GM19239 (cell line): Measurements from ENCODE around the gene HIPK2.
A peak's percentile ranks its signal among the peaks of the same experiment; 100 is the strongest.

ENCODE experiments used
- DNase-seq: peaks from one replicate; pipeline ENCODE4 v3.0.0; 2011; ENCODE audit warnings: low spot score; ENCODE audit not compliant: insufficient read length
- FAIRE-seq: peaks from 2 replicates; lab custom pipeline; 2011; peaks lifted over from hg19 to GRCh38; lab: Jason Lieb, UNC

Gene HIPK2

DNA sequence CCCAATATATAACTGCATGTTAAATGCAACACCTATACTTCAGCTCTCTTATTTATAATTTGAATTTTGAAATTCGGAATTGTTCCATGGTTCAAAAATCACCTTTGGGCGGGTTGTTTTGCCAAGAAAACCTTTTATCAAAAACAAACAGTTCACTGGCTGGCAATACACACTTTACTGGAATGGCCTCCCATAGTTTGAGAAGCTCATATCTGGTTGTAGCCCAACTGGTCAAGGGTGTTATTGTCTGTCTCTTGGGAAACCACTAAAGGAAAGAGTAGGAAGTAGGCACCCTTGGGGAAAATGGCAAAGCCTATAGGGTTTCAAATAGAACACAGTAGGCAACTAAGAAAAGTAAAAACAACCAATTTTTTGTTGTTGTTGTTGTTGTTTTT is 117.9 kb downstream of the HIPK2 start:
- FAIRE-seq: no peak
- DNase-seq: no peak

DNA sequence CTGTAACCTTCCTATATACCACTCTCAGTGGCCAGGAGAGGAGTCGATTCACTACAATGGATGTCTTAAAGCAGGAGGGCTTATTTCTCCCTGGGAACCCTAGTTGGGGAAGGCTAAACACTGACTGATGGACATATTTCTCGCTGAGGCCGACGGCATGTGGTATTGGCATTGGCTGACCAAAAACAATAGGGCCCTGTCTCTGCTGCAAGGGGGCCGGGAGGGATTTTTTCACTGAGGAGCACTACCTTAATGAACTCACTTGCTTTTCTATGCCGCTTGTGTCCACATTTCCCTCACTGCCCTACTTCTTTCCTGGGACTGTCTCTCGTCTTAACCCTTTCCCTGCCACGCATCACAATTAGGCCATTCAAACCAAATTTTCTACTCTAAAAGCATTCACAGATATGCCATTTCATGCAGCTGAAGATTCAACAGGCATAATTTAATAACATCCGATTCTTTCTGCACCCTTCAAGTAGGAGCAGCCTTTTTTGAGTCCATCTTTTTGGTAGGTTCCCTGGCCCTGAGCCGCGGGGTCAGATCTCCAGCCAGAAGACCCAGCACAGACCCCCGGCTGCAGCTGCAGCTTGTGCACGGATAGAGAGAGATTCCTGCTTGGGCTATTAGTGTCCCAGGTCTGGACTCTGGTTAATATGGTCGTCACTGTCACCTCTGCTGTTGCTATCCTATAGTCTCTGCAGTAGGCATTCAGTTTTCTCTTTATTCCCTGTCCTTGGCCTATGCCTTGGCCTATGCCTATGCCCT is 118.7 kb downstream of the HIPK2 start:
- FAIRE-seq: no peak

DNA sequence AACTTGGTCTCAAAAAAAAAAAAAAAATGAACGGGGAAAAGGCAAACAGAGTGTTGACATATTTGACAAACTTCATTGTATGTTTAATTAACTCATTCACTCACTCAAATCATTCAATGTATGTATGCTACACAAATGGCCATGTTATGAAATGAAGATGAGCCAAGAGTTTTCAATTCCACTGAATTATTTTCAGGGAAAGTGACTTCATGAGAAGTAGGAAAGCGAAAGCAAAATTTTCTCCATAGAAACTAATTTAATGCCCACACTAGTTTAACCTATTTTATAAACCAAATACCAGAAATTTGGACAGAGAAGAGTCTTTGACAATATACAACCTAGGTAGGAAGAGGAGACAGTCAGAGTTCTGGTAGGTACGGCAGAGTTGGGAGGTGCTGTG is 119.5 kb downstream of the HIPK2 start:
- DNase-seq: no peak
- no peak for FAIRE-seq

More for the DNA sequence above, 118.7 kb downstream of the HIPK2 start:
- no peak for DNase-seq

DNA sequence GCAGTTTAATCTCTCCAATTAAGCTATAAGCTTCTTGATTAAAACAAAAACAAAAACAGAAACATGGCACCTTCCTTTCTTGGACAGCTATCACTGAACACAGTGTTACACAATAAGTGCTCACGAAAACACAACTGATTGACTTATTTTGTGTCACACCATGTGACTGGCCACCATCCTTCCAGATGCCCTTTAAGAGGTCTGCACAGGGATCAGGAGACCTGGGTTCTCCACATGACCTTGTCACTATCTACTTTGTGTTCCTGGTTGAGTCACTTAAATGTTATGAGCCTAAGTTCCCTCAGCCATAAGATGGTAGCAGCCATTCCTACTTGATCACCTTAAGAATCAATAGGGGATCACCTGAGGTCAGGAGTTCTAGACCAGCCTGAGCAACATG is 120.1 kb downstream of the HIPK2 start:
- DNase-seq (no peak), FAIRE-seq (no peak)

DNA sequence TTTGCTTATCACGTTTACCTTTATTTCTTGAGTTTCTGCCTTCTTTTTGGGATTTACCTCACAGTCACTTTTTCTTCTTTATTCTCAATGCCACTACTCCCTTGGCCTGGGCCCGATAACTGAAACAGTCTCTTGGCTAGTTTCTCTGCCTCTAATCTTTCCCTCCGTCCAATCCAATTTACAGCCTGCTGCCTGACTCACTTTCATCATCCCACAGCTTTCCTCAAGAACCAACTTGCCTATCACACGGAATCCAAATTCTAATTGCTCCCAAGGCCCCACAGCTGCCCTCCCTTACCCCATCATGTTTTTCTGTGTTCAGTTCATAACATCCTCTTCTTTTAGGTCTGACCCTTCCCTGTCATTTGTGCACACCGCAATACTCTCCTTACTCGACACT is 121.4 kb downstream of the HIPK2 start:
- FAIRE-seq: no peak
- DNase-seq: no peak

DNA sequence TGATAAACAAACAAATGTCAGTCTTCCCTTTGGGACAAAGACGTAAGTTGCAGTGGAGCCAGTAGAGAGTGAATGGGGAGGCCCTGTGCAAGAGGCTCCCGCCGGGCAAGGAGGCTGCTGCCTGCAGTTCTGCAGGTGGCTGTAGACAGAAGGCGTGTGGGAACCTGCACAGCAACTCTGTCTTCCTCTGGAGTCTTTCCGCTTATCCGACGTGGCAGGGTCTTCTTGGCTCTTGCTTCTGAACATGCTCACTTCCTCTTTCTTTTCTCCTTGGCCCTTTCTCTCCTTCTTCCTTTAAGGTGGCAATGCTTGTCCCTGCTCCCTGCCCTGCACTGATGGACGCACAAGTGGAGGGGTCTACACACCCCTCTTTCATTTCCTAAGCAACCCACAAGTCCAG is 122.5 kb downstream of the HIPK2 start:
- DNase-seq (no peak), FAIRE-seq (no peak)

DNA sequence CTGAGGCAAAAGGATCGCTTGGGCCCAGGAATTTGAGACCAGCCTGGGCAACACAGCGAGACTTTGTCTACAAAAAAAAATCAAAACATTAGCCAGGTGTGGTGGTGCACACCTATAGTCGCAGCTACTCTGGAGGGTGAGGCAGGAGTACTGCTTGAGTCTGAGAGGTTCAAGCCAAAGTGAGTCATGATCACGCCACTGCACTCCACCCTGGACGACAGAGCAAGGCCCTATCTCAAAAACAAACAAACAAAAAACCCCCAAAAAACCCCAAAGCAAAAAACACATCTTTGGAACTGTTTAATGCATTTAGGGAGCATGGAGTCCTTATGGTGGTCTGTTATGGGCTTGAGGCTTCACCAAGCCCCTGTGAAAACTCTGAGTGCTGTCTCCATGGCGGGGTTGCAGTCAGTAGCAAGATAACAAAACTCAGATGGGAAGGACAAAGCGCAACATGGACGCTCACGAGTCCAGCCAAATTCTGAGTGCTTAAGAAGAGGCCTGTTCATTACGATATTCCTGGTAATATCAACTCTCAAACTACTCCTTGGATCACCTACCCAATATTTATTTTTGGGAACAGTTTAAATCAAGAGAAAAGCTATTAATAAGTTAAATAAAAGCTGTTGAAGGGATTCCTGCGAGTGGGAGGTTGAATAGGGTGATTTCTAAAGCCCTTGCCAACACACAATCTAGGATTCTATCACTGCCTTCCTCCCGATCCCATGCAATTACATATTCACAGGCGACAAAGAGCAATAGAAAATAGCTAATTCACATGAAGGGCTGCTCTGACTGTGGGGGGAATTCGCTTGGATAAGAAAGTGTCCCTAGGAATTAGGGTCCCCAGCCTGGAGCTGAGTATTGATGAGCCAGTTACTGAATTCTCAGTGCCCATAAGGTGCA is 123.3 kb downstream of the HIPK2 start:
- no peak for DNase-seq
- FAIRE-seq: no peak

DNA sequence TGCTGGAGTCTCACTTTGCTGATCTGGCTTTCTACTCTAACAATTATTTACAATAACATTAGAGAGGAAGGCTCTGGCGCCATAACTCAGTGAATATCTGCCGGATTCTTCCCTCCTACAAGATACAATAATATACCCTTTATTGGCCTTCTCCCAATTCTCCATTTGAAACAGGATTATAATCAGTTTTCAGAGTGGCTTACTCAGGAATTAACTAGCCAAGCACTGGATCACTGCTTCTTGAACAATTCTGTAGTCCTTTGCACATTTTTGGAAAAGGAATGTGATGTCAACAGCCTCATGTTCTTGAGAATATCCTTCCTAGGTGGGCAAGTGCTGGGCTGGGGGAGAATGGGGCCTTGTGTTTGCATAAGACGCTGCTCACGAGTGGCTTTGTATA is 125.9 kb downstream of the HIPK2 start:
- FAIRE-seq (no peak), DNase-seq (no peak)

DNA sequence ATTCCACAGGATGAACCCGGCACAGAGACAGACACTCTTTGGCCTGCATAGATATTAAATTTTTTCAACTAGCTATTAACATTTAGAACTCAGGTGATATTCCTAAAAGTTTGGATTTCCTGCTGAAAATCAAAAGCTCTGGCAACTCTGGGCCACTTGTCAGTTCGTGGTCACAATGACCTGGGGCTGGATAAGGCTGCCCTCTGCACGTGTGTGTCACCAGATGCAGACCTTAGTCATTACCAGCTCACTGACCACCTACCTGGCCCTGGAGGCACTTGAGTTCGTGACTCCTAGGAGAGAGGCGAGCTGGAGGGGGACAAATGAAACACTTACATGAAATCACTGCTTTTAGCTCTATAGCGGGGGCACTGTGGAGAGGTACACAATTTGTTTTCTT is 126.5 kb downstream of the HIPK2 start:
- no peak for DNase-seq

DNA sequence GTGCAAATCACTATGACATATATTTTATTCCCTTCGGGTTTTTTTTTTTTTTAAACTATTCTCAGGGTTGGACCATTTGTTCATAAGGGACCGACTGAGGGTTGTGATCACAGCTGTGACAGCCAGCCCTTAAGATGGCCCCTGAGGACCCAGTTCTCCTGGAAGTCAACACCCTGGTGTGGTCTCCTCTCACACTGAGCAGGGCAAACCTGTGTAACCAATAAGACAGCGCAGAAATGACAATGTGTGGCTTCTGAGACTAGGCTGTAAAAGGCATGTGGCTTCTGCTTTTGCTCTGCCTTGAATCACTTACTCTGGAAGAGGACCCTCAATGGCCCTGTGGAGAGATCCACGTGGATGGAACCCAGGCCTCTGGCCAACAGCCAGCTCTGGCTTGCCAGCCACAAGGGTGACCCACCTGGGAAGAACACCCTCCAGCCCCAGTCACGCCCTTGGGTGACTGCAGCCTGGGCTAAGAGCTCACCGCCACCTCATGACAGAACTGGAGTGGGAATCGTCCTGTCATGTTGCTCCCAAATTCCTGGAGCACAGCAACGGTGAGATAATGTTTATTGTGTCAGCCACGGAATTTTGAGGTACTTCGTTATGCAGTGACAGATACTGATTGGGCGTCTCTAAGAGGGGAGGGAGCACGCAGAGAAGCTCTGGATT is 127.2 kb downstream of the HIPK2 start:
- FAIRE-seq (no peak), DNase-seq (no peak)

More for the DNA sequence above, 126.5 kb downstream of the HIPK2 start:
- no peak for FAIRE-seq

DNA sequence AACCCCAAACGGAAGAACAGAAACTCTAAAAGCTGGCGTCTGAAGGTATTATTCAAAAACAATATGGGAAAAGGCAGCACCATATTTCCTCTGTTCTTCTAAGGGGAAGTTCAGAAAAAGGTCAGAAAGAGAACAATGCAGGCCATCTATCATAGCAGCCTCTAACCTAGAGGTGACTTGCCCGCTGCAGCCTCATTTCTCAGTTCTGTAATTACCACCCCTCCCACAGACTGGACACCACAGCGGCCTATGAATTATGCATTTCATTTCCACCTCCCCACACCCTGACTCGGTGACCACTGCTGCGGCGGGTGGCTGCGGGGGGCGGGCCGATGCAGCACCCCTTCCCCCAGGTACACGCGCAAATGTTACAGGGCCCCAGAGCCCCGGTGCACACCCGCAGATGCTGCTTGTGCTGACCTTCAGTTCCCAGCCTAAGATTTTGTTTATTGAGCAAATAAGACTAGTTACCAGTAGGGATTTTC is 128.8 kb downstream of the HIPK2 start:
- DNase-seq (peak; percentile 62), FAIRE-seq (peak; percentile 98)

DNA sequence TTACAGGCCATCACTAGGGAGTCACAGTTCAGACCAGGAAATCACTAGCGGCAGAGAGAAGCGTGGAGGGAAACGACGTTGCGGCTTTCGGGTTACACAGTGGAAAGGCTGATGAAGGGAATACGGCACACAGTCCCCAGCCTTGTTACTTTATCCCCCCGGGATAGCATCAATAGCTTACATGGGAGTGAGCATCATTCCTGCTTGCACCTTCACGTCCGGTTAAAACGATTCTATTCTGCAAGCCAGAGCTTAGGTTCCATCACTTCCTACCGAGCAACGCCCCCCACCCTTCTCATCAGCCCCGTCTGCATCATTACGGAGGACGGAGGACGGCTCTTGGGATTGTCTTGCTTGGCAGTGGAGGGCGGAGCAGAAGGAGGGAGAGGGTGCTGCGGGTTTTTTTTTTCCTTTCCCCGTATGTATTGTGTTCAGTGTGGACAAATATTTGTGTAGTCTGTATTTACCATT is 129.4 kb downstream of the HIPK2 start:
- no peak for FAIRE-seq

DNA sequence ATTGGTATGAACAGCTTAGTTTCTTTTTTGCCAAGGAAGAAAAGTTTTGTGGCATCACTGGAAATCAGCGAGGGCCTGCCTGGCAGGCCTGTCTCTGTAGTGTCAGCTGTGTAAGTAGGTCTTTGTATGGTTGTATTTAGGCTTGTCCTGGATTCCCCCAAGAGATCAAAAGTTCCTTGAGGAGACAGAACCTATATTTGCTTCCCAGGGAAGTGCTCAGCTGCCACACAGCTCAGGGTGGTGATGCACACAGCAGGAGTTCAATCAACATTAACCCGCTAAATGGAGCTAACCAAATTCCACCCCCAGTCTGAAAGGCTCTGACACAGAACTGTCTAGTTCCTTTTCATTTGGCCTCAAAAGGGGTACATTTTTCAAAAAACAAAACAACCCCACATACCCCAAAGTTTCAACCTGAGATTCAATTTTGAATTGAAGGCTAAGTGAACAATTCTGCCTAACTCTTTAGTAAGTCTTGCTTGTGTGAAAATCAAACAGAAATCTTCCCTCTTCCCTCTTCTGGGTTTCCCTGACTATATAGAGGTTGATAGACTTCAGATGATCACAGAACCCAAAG is 129.9 kb downstream of the HIPK2 start:
- no peak for FAIRE-seq

More for the DNA sequence above, 129.4 kb downstream of the HIPK2 start:
- no peak for DNase-seq

DNA sequence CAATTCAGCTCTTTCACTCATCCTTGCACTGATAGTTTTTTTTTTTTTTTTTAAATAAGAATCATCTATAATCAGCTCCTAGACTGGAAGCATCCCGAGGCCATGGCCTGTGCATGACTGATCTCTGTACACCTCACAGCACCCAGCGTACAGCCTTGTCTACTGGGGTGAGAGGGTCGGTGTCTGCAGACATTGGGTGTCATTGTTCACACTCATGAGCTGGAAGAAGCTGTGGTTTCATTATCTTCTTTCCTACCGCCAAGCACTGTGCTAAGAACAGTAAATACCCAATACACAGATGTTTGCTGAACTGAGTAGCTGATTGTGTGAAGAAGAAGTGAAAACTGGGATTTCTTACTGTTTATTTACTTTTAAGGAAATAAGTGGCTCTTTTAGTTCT is 130.7 kb downstream of the HIPK2 start:
- FAIRE-seq: peak; percentile 74
- DNase-seq: no peak

More for the DNA sequence above, 129.9 kb downstream of the HIPK2 start:
- no peak for DNase-seq

DNA sequence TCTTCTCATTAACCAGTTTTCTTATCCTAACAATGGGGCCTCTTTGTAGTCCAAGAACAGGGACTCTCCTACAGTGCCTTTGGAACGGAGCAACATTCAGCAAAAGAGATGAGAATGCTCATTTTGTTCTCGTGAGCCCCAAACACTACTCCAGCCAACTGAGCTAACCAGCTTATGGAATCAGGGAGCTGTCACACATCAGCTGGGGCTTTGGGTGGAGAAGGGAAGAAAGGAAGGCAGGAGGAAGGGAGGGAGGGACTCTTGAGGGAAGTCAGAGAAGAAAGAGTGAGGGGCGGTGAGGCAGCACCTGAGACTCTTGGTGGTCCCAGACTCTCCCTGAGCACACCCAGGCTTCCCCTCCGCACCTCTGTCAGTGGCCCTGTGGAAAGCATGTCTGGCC is 131.2 kb downstream of the HIPK2 start:
- FAIRE-seq (no peak), DNase-seq (no peak)

DNA sequence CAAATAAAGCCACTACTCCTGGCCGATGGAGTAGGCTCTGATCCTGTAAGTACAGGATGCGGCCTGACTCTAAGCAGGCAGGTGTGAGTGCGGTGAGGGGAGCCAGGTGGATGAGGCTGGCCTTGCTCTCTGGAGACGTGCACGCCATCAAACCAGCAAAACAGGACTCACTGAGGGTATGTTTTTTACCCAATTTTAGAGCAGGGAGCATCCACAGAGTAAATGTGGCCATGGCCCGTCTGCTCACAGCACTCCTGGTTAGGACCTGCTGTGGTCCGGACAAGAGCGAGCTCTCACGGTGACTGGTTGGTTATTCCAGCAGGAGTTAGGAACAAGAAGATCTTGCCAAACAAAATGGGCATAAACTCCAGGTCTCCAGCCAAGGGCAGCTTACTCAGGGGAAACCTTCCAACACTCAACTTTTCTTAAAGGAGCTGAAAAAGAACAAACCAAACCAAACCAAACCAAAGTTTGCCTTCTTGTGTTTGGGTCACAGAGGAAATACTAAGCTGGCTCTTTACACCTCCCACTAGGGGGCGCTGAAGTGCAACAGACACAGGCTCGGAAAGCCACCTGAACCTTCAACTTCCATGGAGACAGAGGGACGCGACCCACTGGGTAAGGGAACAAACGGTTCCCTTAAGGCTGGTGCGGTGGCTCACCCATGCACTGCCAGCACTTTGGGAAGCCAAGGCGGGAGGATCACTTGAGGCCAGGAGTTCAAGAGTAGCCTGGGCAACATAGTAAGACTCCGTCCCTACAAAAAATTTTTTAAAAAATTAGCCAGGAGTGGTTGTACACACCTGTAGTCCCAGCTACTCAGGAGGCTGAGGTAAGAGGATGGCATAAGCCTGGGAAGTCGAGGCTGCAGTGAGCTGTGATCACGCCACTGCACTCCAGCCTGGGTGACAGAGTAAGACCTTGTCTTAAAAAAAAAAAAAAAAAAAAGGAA is 131.9 kb downstream of the HIPK2 start:
- DNase-seq (peak; percentile 44), FAIRE-seq (peak; percentile 65)

DNA sequence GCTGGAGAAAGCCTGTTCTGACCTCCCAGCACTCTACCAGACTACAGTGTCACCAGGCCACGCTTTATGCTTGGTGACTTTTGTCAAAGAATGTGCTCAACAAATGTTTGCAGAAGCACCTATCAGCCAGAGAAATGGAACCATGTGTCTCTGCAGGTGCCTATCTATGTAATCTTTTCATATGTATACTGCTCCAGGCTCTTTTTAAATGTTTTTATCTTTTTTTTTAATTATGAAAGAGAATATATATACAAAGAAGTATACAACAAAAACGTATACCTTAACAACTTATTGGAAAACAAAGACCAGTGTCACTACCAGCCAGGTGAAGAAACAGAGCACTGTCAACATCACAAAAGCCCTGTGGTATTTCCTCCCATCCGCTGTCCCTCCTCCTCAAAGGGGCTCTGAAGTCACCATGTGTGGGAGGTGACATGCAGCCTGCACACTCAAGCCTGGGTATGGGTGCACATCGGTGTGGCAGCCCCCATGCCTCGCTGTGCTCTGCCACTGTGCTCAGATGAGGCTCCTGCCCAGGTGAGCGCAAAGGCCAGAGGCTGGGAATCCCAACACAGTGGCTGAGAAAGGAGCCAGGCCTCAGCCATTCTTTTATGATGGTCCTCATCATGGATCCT is 133.7 kb downstream of the HIPK2 start:
- DNase-seq (no peak), FAIRE-seq (no peak)

DNA sequence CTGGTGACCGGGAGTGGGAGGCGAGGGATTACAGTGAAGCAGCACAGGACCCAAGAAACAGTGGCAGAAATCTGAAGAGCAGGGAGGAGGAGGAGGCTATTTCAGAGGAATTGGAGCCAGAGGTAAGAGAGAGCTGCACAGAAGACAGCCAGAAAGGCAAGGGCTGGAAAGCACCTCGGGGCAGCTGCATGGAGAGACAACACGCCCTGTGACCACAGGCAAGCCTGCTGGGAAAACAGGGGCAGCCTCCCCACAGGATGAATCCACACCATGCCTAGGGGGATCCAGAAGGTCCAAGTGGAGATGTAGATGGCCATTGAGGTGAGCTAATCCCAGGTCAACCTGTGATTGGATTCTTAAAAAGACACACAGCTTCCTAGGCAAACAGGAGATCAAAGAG is 135.5 kb downstream of the HIPK2 start:
- DNase-seq (no peak), FAIRE-seq (no peak)
